ENCODE measurements around the gene GALNTL6. TPM values are rescaled to one million over a fixed set of nuclear protein-coding genes. Genes with fewer than 3 reads are reported as not detected.

The GALNTL6 gene
- polyA plus RNA-seq, 1 donor (not counting 4 experiments of a cell fraction or from before 2014, with no cell fraction given): not detected

- Histone ChIP-seq H3K4me3 (ENCODE audit: control insufficient read depth in 2 of 3, extremely low read depth in 1 of 3, insufficient read depth in 2 of 3, low read depth in 1 of 3, low read length in 3 of 3) (no peak overlapping the region), H2AFZ (ENCODE audit: control insufficient read depth, low read length) (no peak overlapping the region), H3K9me1 (ENCODE audit: control insufficient read depth, extremely low read depth, insufficient read depth, low read length) (no peaks in the 10 kb centered on the region), H3K4me1 (ENCODE audit: control insufficient read depth, extremely low read depth, insufficient read depth, low read length) (no peaks in the 10 kb centered on the region), H3K9me3 (ENCODE audit: control insufficient read depth, low read depth, low read length) (no peaks in the 10 kb centered on the region), H3K27me3 (ENCODE audit: control insufficient read depth, extremely low read depth, insufficient read depth, low read length) (no peaks in the 10 kb centered on the region), H4K20me1 (ENCODE audit: control insufficient read depth, extremely low read depth, insufficient read depth, low read length) (no peaks in the 10 kb centered on the region), H3K9ac (ENCODE audit: control insufficient read depth, extremely low read depth, insufficient read depth, low read length) (no peak overlapping the region), H3K79me2 (ENCODE audit: control insufficient read depth, insufficient read depth, low read length) (no peaks in the 10 kb centered on the region), H3K4me2 (ENCODE audit: control insufficient read depth, extremely low read depth, insufficient read depth, low read depth, low read length) (no peak overlapping the region), H3K27ac (ENCODE audit: control insufficient read depth, insufficient read depth, low read length) (no peak overlapping the region), H3K36me3 (ENCODE audit: control insufficient read depth in 2 of 2, extremely low read depth in 1 of 2, insufficient read depth in 2 of 2, low read length in 2 of 2) (no peaks in the 10 kb centered on the region)
- DNase-seq (ENCODE audit: low read depth, low spot score) (no peak), FAIRE-seq (no peak)
- TF ChIP-seq CTCF (optimal IDR thresholded peaks at IDR 0.05 in 1 of 3, IDR thresholded peaks at IDR 0.05 in 1 of 3, conservative IDR thresholded peaks at IDR 0.05 in 1 of 3; ENCODE audit: extremely low read depth in 1 of 3, insufficient read depth in 2 of 3, low read length in 3 of 3): no peak
- no peak for TF ChIP-seq EZH2 (IDR thresholded peaks at IDR 0.05; ENCODE audit: low read length)
- dilution Hi-C loops (cut with MboI; ENCODE audit: extremely low pct_ligation_motif_present, low sequenced_read_pairs): no loop called here
Measured at GRCh38 chr4:172011196-172011595, 198.0 kb downstream of the GALNTL6 start.

GRCh38 chr4:172018358-172018757 lies 205.2 kb downstream of the GALNTL6 start:
- no peak overlapping the region for H3K27ac ChIP-seq (ENCODE audit: control insufficient read depth, insufficient read depth, low read length)
- DNase-seq (ENCODE audit: low read depth, low spot score) (no peak), FAIRE-seq (no peak)
- H3K9me1 ChIP-seq (ENCODE audit: control insufficient read depth, extremely low read depth, insufficient read depth, low read length): no peaks in the 10 kb centered on the region
- dilution Hi-C loops (cut with MboI; ENCODE audit: extremely low pct_ligation_motif_present, low sequenced_read_pairs): no loop called here
- H2AFZ ChIP-seq (ENCODE audit: control insufficient read depth, low read length): no peak overlapping the region
- no peaks in the 10 kb centered on the region for H3K36me3 ChIP-seq (ENCODE audit: control insufficient read depth in 2 of 2, extremely low read depth in 1 of 2, insufficient read depth in 2 of 2, low read length in 2 of 2)
- no peaks in the 10 kb centered on the region for H4K20me1 ChIP-seq (ENCODE audit: control insufficient read depth, extremely low read depth, insufficient read depth, low read length)
- no peak overlapping the region for H3K4me3 ChIP-seq (ENCODE audit: control insufficient read depth in 2 of 3, extremely low read depth in 1 of 3, insufficient read depth in 2 of 3, low read depth in 1 of 3, low read length in 3 of 3)
- no peaks in the 10 kb centered on the region for H3K9me3 ChIP-seq (ENCODE audit: control insufficient read depth, low read depth, low read length)
- H3K4me2 ChIP-seq (ENCODE audit: control insufficient read depth, extremely low read depth, insufficient read depth, low read depth, low read length): no peak overlapping the region
- no peak overlapping the region for H3K9ac ChIP-seq (ENCODE audit: control insufficient read depth, extremely low read depth, insufficient read depth, low read length)
- H3K4me1 ChIP-seq (ENCODE audit: control insufficient read depth, extremely low read depth, insufficient read depth, low read length): no peaks in the 10 kb centered on the region
- no peaks in the 10 kb centered on the region for H3K79me2 ChIP-seq (ENCODE audit: control insufficient read depth, insufficient read depth, low read length)
- H3K27me3 ChIP-seq (ENCODE audit: control insufficient read depth, extremely low read depth, insufficient read depth, low read length): no peaks in the 10 kb centered on the region
- no peak for TF ChIP-seq CTCF (optimal IDR thresholded peaks at IDR 0.05 in 1 of 3, IDR thresholded peaks at IDR 0.05 in 1 of 3, conservative IDR thresholded peaks at IDR 0.05 in 1 of 3; ENCODE audit: extremely low read depth in 1 of 3, insufficient read depth in 2 of 3, low read length in 3 of 3)
- no peak for TF ChIP-seq EZH2 (IDR thresholded peaks at IDR 0.05; ENCODE audit: low read length)

Data from keratinocyte (primary cell).